HepG2 (cell line): ENCODE measurements around the gene CHKB. TPM values are rescaled to one million over a fixed set of nuclear protein-coding genes. Genes with fewer than 3 reads are reported as not detected.

ENCODE experiments used
- CEBPZ ChIP-seq: IDR thresholded peaks from 2 replicates; pipeline ENCODE4 v1.6.1; 2012; ENCODE audit warnings: low read length, improper control_type of control experiment
- HMG20B ChIP-seq: conservative IDR thresholded peaks from 2 replicates; pipeline ENCODE4 v1.6.1; 2016; ENCODE audit warnings: missing genetic modification reagents, missing compliant biosample characterization
- SRF ChIP-seq: IDR thresholded peaks from 2 replicates; pipeline ENCODE4 v1.6.1; 2011; ENCODE audit warnings: mild to moderate bottlenecking, low read depth, low read length, moderate library complexity
- TRIM22 ChIP-seq: fragments of 450-650 bp; IDR thresholded peaks from 2 replicates; pipeline ENCODE4 v1.6.1; 2017
- U2AF2 ChIP-seq: fragments of 200-400 bp; formaldehyde crosslinking; IDR thresholded peaks from 2 replicates; pipeline ENCODE4 v1.6.1; 2017; ENCODE audit warnings: low read depth, mild to moderate bottlenecking, low read length
- ZBTB25 ChIP-seq: IDR thresholded peaks from 2 replicates; pipeline ENCODE4 v1.6.1; 2018; ENCODE audit warnings: missing genetic modification reagents
- ZFP36 ChIP-seq: fragments of 150-350 bp; IDR thresholded peaks from 2 replicates; pipeline ENCODE4 v1.6.1; 2018; ENCODE audit warnings: borderline replicate concordance, low read length, low read depth; ENCODE audit not compliant: partially characterized antibody
- ZFY ChIP-seq: sonication (generic); formaldehyde crosslinking; IDR thresholded peaks from 2 replicates; pipeline ENCODE4 v1.4.0; 2020; ENCODE audit warnings: missing genetic modification reagents
- ZNF274 ChIP-seq: sonication (generic); formaldehyde crosslinking; IDR thresholded peaks from 2 replicates; pipeline ENCODE4 v1.5.1; 2020; ENCODE audit warnings: mild to moderate bottlenecking, missing genetic modification reagents
- ZNF275 ChIP-seq: sonication (generic); formaldehyde crosslinking; IDR thresholded peaks from 2 replicates; pipeline ENCODE4 v1.8.0; 2022; ENCODE audit warnings: missing genetic modification reagents, mild to moderate bottlenecking, inconsistent platforms, borderline replicate concordance
- ZNF280B ChIP-seq: sonication (generic); formaldehyde crosslinking; IDR thresholded peaks from 2 replicates; pipeline ENCODE4 v1.5.0; 2020; ENCODE audit warnings: missing genetic modification reagents, mild to moderate bottlenecking, borderline replicate concordance
- ZNF414 ChIP-seq: sonication (generic); formaldehyde crosslinking; IDR thresholded peaks from 2 replicates; pipeline ENCODE4 v1.5.0; 2020; ENCODE audit warnings: missing genetic modification reagents
- ZNF431 ChIP-seq: sonication (generic); formaldehyde crosslinking; IDR thresholded peaks from 2 replicates; pipeline ENCODE4 v1.9.0; 2022; ENCODE audit warnings: missing genetic modification reagents, low read depth, mild to moderate bottlenecking, borderline replicate concordance
- ZNF503 ChIP-seq: sonication (generic); formaldehyde crosslinking; IDR thresholded peaks from 2 replicates; pipeline ENCODE4 v1.4.0; 2020; ENCODE audit warnings: missing genetic modification reagents
- ZNF567 ChIP-seq: sonication (generic); formaldehyde crosslinking; IDR thresholded peaks from 2 replicates; pipeline ENCODE4 v1.8.1; 2023; ENCODE audit warnings: mild to moderate bottlenecking, missing genetic modification reagents, borderline replicate concordance
- ZNF83 ChIP-seq: sonication (generic); formaldehyde crosslinking; IDR thresholded peaks from 2 replicates; pipeline ENCODE4 v1.4.0; 2020; ENCODE audit warnings: missing genetic modification reagents, mild to moderate bottlenecking, borderline replicate concordance
- polyA plus RNA-seq, 8 experiments: library from polyadenylated mRNA; depleted of rRNA in 3 of 8; stranded (reverse) in 7 of 8; unstranded in 1 of 8; fragments of >200 nt; fragmentation: Illumina TruSeq in 4 of 8; extraction: Trizol in 4 of 8; gene quantifications; 2 replicates each; pipeline versions ENCODE4 v1.2.1 to v1.2.3, GENCODE V29; 2011 to 2016; ENCODE audit warnings: low read depth in 4 of 8, missing spikeins in 1 of 8, mixed read lengths in 1 of 8; ENCODE audit not compliant: insufficient read depth in 1 of 8
- total RNA-seq, 5 experiments: library from RNA; depleted of rRNA; stranded (reverse); fragments of >200 nt; fragmentation: Illumina TruSeq; extraction: Trizol; gene quantifications; 2 replicates each; pipeline ENCODE4 v1.2.3, GENCODE V29; 2016; ENCODE audit warnings: low read depth in 1 of 5

Gene CHKB
- total and polyA plus RNA-seq, 2 of the 13 experiments (the other 11 are each of a cell fraction or from before 2014, with no cell fraction given) = 24.5 to 42.7 TPM

- TF ChIP-seq ZBTB25 (CRISPR knock-in tag) (no peak), ZNF275 (CRISPR knock-in tag) (no peak), U2AF2 (no peak), ZFY (0 out of 2 replicates have a peak, but pooled peaks have one; percentile 11), CEBPZ (no peak), ZNF83 (CRISPR knock-in tag) (peak; percentile 13; the same call in 1 of the 2 replicates), ZFP36 (no peak), ZNF414 (CRISPR knock-in tag) (no peak), SRF (no peak), ZNF280B (no peak), ZNF567 (no peak), ZNF274 (CRISPR knock-in tag) (no peak), TRIM22 (no peak), HMG20B (CRISPR knock-in tag) (no peak), ZNF431 (CRISPR knock-in tag) (no peak), ZNF503 (no peak)
Observed at GRCh38 chr22:50581950-50582492, 628 bp downstream of the CHKB start (continued).
